ENCODE results near the gene XRCC1.
"Not testable (repeated sequence)": the region's sequence is repeated elsewhere in the genome, so short reads cannot be mapped to it uniquely, and the experiment has no call there.

XRCC1 gene

GRCh38 chr19:43554317-43554895, 20.9 kb downstream of the XRCC1 start:
- intact Hi-C loops (cut with DNase I): no loop called here
- no peak for DNase-seq

GRCh38 chr19:43553656-43554055, 21.7 kb downstream of the XRCC1 start:
- DNase-seq: no peak
- intact Hi-C loops (cut with DNase I): no loop called here

- intact Hi-C loops (cut with DNase I): no loop called here
- DNase-seq: no peak
These were observed 22.7 kb downstream of the XRCC1 start for GRCh38 chr19:43552616-43553015.

GRCh38 chr19:43552198-43552450, 23.2 kb downstream of the XRCC1 start:
- intact Hi-C loops (cut with DNase I): no loop called here
- no peak for DNase-seq

- no peak for DNase-seq
- intact Hi-C loops (cut with DNase I): no loop called here
These were observed 23.7 kb downstream of the XRCC1 start for GRCh38 chr19:43551399-43552197.

GRCh38 chr19:43548706-43549105, 26.6 kb downstream of the XRCC1 start:
- DNase-seq: no peak
- intact Hi-C loops (cut with DNase I): no loop called here

- DNase-seq; intact Hi-C loops (cut with DNase I): not testable (repeated sequence)
These were observed 27.4 kb downstream of the XRCC1 start for GRCh38 chr19:43547926-43548325.

GRCh38 chr19:43546581-43546980, 28.7 kb downstream of the XRCC1 start:
- DNase-seq: no peak
- intact Hi-C loops (cut with DNase I): no loop called here

GRCh38 chr19:43545981-43546380, 29.3 kb downstream of the XRCC1 start:
- intact Hi-C loops (cut with DNase I): no loop called here
- DNase-seq: peak in 4 of 42 donors; percentile 7 to 31 (median 21)

GRCh38 chr19:43545276-43545675, 30.1 kb downstream of the XRCC1 start:
- DNase-seq: no peak
- intact Hi-C loops (cut with DNase I): no loop called here

- intact Hi-C loops (cut with DNase I): no loop called here
- no peak for DNase-seq
These were observed 31.2 kb downstream of the XRCC1 start for GRCh38 chr19:43544077-43544476.

GRCh38 chr19:43541920-43542650, 33.2 kb downstream of the XRCC1 start:
- no peak for DNase-seq

GRCh38 chr19:43540381-43540780, 34.9 kb downstream of the XRCC1 start:
- DNase-seq: no peak
- intact Hi-C loops (cut with DNase I): no loop called here

More at GRCh38 chr19:43541920-43542650, 33.2 kb downstream of the XRCC1 start:
- intact Hi-C loops (cut with DNase I): no loop called here

- intact Hi-C loops (cut with DNase I): loop anchor here (10.0 kb wide), 1 partner anchor 56 kb away; the partner anchor contains the start of genes IRGQ and ZNF576
- no peak for DNase-seq
These were observed 36.4 kb downstream of the XRCC1 start for GRCh38 chr19:43538922-43539321.

- DNase-seq: peak; percentile 36 to 85 (median 68)
- intact Hi-C loops (cut with DNase I): loop anchor here (10.0 kb wide), 1 partner anchor 60 kb away; the partner anchor contains the start of genes IRGQ and ZNF576
These were observed 40.2 kb downstream of the XRCC1 start for GRCh38 chr19:43534816-43535761.

GRCh38 chr19:43534305-43534815, 41.0 kb downstream of the XRCC1 start:
- DNase-seq: peak in 1 of 42 donors; percentile 8
- intact Hi-C loops (cut with DNase I): loop anchor here (10.0 kb wide), 1 partner anchor 60 kb away; the partner anchor contains the start of genes IRGQ and ZNF576

GRCh38 chr19:43533546-43534304, 41.6 kb downstream of the XRCC1 start:
- DNase-seq: peak; percentile 81 to 98 (median 94)
- intact Hi-C loops (cut with DNase I): loop anchor here (10.0 kb wide), 1 partner anchor 61 kb away; the partner anchor contains the start of genes IRGQ and ZNF576

All from head of caudate nucleus (tissue), 42 donors.